HepG2 (cell line): ENCODE data around the gene WDR18. TPM values are rescaled to one million over a fixed set of nuclear protein-coding genes. Genes with fewer than 3 reads are reported as not detected.

ENCODE experiments used
- HCFC1 ChIP-seq: fragments of 150-350 bp; IDR thresholded peaks from 2 replicates; pipeline ENCODE4 v1.6.1; 2014; ENCODE audit warnings: low read depth, low read length
- JARID2 ChIP-seq: sonication (generic); formaldehyde crosslinking; IDR thresholded peaks from 2 replicates; pipeline ENCODE4 v1.8.1; 2023; ENCODE audit warnings: missing genetic modification reagents, inconsistent platforms; ENCODE audit not compliant: insufficient replicate concordance
- MAZ ChIP-seq, 2 experiments: sonication (generic) in 1 of 2; formaldehyde crosslinking in 1 of 2; IDR thresholded peaks; 2 replicates each; pipeline versions ENCODE4 v1.5.0 to v1.6.1; 2012 to 2020; ENCODE audit warnings: low read depth in 2 of 2, mild to moderate bottlenecking in 2 of 2, borderline replicate concordance in 1 of 2, improper control_type of control experiment in 1 of 2, low read length in 1 of 2, missing genetic modification reagents in 1 of 2, moderate library complexity in 1 of 2
- MEIS1 ChIP-seq: sonication (generic); formaldehyde crosslinking; IDR thresholded peaks from 2 replicates; pipeline ENCODE4 v1.9.0; 2021; ENCODE audit warnings: mild to moderate bottlenecking, missing genetic modification reagents, moderate library complexity, borderline replicate concordance
- MYNN ChIP-seq: sonication (generic); formaldehyde crosslinking; IDR thresholded peaks from 2 replicates; pipeline ENCODE4 v1.4.0; 2020; ENCODE audit warnings: mild to moderate bottlenecking, low read depth, missing genetic modification reagents
- SMARCE1 ChIP-seq: fragments of 450-650 bp; IDR thresholded peaks from 2 replicates; pipeline ENCODE4 v1.6.1; 2017; ENCODE audit warnings: borderline replicate concordance
- ZNF333 ChIP-seq: sonication (generic); formaldehyde crosslinking; IDR thresholded peaks from 2 replicates; pipeline ENCODE4 v1.4.0; 2020; ENCODE audit warnings: mild to moderate bottlenecking, missing genetic modification reagents, borderline replicate concordance
- ZNF550 ChIP-seq: sonication (generic); formaldehyde crosslinking; IDR thresholded peaks from 2 replicates; pipeline ENCODE4 v1.4.0; 2020; ENCODE audit warnings: mild to moderate bottlenecking, missing genetic modification reagents, borderline replicate concordance
- ZNF777 ChIP-seq: sonication (generic); formaldehyde crosslinking; IDR thresholded peaks from 2 replicates; pipeline ENCODE4 v1.4.0; 2020; ENCODE audit warnings: missing genetic modification reagents
- polyA plus RNA-seq, 8 experiments: library from polyadenylated mRNA; depleted of rRNA in 3 of 8; stranded (reverse) in 7 of 8; unstranded in 1 of 8; fragments of >200 nt; fragmentation: Illumina TruSeq in 4 of 8; extraction: Trizol in 4 of 8; gene quantifications; 2 replicates each; pipeline versions ENCODE4 v1.2.1 to v1.2.3, GENCODE V29; 2011 to 2016; ENCODE audit warnings: low read depth in 4 of 8, missing spikeins in 1 of 8, mixed read lengths in 1 of 8; ENCODE audit not compliant: insufficient read depth in 1 of 8
- total RNA-seq, 5 experiments: library from RNA; depleted of rRNA; stranded (reverse); fragments of >200 nt; fragmentation: Illumina TruSeq; extraction: Trizol; gene quantifications; 2 replicates each; pipeline ENCODE4 v1.2.3, GENCODE V29; 2016; ENCODE audit warnings: low read depth in 1 of 5
- TF ChIP-seq, protein P1 (sequence below): sonication (generic); formaldehyde crosslinking; IDR thresholded peaks from 2 replicates; pipeline ENCODE4 v1.5.1; 2020; ENCODE audit warnings: missing genetic modification reagents, mild to moderate bottlenecking, borderline replicate concordance
- TF ChIP-seq, protein P2 (sequence below): sonication (generic); formaldehyde crosslinking; IDR thresholded peaks from 2 replicates; pipeline ENCODE4 v1.5.1; 2020; ENCODE audit warnings: mild to moderate bottlenecking, missing genetic modification reagents
- TF ChIP-seq, protein P3 (sequence below): sonication (generic); formaldehyde crosslinking; IDR thresholded peaks from 2 replicates; pipeline ENCODE4 v1.4.0; 2020; ENCODE audit warnings: mild to moderate bottlenecking, low read depth, missing genetic modification reagents
- TF ChIP-seq, protein P4 (sequence below): sonication (generic); formaldehyde crosslinking; IDR thresholded peaks from 2 replicates; pipeline ENCODE4 v1.5.0; 2020; ENCODE audit warnings: mild to moderate bottlenecking, missing genetic modification reagents, borderline replicate concordance
- TF ChIP-seq, protein P5 (sequence below): sonication (generic); formaldehyde crosslinking; IDR thresholded peaks from 2 replicates; pipeline ENCODE4 v1.4.0; 2020; ENCODE audit warnings: low read depth, mild to moderate bottlenecking, missing genetic modification reagents
- TF ChIP-seq, protein P6 (sequence below): sonication (generic); formaldehyde crosslinking; IDR thresholded peaks from 2 replicates; pipeline ENCODE4 v1.5.1; 2020; ENCODE audit warnings: missing genetic modification reagents, mild to moderate bottlenecking, borderline replicate concordance

The WDR18 gene
- total and polyA plus RNA-seq, 2 of the 13 experiments (the other 11 are each of a cell fraction or from before 2014, with no cell fraction given): 36.4 to 47.6 TPM

DNA sequence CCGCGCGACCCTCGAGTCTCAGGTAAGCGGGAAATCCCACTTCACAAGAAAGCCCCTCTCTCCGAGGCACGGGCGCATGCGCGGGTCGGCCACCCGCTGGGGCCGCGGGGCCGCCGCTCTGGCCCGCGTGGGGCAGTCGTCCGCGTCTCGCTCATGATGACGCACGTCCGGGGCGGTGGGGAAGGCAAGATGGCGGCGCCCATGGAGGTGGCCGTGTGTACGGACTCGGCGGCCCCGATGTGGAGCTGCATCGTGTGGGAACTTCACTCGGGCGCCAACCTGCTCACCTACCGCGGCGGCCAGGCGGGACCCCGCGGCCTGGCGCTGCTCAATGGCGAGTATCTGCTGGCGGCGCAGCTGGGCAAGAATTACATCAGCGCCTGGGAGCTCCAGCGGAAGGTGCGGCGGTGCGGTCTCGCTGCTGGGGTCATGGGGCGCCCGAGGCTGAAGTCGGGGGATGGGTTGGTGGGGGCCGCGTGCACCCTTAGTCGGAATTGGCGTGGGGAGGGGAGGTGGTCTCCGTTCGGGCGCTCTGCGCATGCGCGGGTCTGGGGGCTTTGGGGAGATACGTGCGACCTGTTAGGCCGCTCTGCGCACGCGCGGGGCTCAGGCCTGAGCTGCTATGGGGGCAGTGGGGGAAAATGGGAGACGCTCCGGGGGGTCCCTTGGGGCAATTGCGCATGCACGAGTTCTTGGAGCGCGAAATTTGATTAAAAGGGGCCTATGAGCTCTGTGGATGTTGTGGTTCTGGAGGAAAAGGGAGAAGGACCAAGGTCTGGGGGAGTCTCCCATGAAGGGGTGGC lies at the start of gene WDR18 (continued):
- TF ChIP-seq ZNF333 (CRISPR knock-in tag): no peak
- TF ChIP-seq, protein P1, sequence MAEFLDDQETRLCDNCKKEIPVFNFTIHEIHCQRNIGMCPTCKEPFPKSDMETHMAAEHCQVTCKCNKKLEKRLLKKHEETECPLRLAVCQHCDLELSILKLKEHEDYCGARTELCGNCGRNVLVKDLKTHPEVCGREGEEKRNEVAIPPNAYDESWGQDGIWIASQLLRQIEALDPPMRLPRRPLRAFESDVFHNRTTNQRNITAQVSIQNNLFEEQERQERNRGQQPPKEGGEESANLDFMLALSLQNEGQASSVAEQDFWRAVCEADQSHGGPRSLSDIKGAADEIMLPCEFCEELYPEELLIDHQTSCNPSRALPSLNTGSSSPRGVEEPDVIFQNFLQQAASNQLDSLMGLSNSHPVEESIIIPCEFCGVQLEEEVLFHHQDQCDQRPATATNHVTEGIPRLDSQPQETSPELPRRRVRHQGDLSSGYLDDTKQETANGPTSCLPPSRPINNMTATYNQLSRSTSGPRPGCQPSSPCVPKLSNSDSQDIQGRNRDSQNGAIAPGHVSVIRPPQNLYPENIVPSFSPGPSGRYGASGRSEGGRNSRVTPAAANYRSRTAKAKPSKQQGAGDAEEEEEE: 0 out of 2 replicates have a peak, but pooled peaks have one; percentile 23
- no peak for TF ChIP-seq ZNF550 (CRISPR knock-in tag)
- no peak for TF ChIP-seq SMARCE1
- TF ChIP-seq JARID2 (CRISPR knock-in tag): no peak
- TF ChIP-seq, protein P2, sequence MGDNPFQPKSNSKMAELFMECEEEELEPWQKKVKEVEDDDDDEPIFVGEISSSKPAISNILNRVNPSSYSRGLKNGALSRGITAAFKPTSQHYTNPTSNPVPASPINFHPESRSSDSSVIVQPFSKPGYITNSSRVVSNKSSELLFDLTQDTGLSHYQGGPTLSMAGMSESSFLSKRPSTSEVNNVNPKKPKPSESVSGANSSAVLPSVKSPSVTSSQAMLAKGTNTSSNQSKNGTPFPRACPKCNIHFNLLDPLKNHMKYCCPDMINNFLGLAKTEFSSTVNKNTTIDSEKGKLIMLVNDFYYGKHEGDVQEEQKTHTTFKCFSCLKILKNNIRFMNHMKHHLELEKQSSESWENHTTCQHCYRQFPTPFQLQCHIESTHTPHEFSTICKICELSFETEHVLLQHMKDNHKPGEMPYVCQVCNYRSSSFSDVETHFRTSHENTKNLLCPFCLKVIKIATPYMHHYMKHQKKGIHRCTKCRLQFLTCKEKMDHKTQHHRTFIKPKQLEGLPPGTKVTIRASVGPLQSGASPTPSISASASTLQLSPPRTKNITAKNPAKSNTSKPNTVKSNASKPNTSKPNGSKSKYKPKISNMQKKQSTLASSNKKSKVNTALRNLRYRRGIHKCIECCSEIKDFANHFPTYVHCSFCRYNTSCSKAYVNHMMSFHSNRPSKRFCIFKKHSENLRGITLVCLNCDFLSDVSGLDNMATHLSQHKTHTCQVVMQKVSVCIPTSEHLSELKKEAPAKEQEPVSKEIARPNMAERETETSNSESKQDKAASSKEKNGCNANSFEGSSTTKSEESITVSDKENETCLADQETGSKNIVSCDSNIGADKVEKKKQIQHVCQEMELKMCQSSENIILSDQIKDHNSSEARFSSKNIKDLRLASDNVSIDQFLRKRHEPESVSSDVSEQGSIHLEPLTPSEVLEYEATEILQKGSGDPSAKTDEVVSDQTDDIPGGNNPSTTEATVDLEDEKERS (CRISPR knock-in tag): no peak
- no peak; the same call in 1 of the 2 replicates for TF ChIP-seq MYNN
- peak; percentile 36; the same call in 1 of the 2 replicates for TF ChIP-seq MEIS1 (CRISPR knock-in tag)
- peak; percentile 77 for TF ChIP-seq HCFC1
- TF ChIP-seq ZNF777: no peak
- TF ChIP-seq MAZ (IDR thresholded peaks at IDR 0.05; ENCODE audit: borderline replicate concordance, low read depth, low read length): peak; percentile 43; the same call in 1 of the 2 replicates
- TF ChIP-seq MAZ (CRISPR knock-in tag; IDR thresholded peaks at IDR 0.05; ENCODE audit: low read depth): peak; percentile 84; the same call in 1 of the 2 replicates
- TF ChIP-seq, protein P3, sequence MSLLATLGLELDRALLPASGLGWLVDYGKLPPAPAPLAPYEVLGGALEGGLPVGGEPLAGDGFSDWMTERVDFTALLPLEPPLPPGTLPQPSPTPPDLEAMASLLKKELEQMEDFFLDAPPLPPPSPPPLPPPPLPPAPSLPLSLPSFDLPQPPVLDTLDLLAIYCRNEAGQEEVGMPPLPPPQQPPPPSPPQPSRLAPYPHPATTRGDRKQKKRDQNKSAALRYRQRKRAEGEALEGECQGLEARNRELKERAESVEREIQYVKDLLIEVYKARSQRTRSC (CRISPR knock-in tag): no peak
- TF ChIP-seq, protein P4, sequence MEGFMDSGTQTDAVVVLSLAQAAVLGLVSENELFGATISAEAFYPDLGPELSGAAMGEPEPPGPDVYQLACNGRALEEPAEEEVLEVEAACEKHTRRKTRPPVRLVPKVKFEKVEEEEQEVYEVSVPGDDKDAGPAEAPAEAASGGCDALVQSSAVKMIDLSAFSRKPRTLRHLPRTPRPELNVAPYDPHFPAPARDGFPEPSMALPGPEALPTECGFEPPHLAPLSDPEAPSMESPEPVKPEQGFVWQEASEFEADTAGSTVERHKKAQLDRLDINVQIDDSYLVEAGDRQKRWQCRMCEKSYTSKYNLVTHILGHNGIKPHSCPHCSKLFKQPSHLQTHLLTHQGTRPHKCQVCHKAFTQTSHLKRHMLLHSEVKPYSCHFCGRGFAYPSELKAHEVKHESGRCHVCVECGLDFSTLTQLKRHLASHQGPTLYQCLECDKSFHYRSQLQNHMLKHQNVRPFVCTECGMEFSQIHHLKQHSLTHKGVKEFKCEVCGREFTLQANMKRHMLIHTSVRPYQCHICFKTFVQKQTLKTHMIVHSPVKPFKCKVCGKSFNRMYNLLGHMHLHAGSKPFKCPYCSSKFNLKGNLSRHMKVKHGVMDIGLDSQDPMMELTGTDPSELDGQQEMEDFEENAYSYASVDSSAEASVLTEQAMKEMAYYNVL (CRISPR knock-in tag): 0 out of 2 replicates have a peak, but pooled peaks have one; percentile 43
- TF ChIP-seq, protein P5, sequence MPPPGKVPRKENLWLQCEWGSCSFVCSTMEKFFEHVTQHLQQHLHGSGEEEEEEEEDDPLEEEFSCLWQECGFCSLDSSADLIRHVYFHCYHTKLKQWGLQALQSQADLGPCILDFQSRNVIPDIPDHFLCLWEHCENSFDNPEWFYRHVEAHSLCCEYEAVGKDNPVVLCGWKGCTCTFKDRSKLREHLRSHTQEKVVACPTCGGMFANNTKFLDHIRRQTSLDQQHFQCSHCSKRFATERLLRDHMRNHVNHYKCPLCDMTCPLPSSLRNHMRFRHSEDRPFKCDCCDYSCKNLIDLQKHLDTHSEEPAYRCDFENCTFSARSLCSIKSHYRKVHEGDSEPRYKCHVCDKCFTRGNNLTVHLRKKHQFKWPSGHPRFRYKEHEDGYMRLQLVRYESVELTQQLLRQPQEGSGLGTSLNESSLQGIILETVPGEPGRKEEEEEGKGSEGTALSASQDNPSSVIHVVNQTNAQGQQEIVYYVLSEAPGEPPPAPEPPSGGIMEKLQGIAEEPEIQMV (CRISPR knock-in tag): peak; percentile 65; the same call in 1 of the 2 replicates
- TF ChIP-seq, protein P6, sequence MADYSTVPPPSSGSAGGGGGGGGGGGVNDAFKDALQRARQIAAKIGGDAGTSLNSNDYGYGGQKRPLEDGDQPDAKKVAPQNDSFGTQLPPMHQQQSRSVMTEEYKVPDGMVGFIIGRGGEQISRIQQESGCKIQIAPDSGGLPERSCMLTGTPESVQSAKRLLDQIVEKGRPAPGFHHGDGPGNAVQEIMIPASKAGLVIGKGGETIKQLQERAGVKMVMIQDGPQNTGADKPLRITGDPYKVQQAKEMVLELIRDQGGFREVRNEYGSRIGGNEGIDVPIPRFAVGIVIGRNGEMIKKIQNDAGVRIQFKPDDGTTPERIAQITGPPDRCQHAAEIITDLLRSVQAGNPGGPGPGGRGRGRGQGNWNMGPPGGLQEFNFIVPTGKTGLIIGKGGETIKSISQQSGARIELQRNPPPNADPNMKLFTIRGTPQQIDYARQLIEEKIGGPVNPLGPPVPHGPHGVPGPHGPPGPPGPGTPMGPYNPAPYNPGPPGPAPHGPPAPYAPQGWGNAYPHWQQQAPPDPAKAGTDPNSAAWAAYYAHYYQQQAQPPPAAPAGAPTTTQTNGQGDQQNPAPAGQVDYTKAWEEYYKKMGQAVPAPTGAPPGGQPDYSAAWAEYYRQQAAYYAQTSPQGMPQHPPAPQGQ (CRISPR knock-in tag): no peak
